ENCODE measurements around the gene ITGA8. TPM values are rescaled to one million over a fixed set of nuclear protein-coding genes. Genes with fewer than 3 reads are reported as not detected.
A peak's percentile ranks its signal among the peaks of the same experiment; 100 is the strongest.

The ITGA8 gene
- total and polyA plus RNA-seq, 9 of the 15 experiments (the other 6 are each of a cell fraction or from before 2014, with no cell fraction given): 0.01 to 0.07 (median 0.04) TPM; not detected in 5

DNA sequence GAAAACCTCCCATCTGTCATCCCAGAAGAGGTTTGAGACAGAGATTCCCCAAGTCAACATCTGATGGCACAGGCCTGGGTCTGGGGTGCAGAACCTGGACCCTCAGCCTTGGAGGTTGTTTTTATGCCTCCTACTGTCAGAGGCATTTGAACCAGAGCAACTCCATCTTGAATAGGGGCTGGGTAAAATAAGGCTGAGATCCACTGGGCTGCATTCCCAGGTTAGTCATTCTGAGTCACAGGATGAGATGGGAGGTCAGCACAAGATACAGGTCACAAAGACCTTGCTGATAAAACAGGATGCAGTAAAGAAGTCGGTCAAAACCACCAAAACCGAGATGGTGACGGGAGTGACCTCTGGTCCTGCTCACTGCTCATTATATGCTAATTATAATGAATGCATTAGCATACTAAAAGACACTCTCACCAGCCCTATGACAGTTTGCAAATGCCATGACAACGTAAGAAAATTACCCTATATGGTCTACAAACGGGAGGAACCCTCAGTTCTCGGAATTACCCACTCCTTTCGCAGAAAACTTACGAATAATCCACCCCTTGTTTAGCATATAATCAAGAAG lies 92.0 kb downstream of the ITGA8 start (continued):
- TF ChIP-seq, protein P1, sequence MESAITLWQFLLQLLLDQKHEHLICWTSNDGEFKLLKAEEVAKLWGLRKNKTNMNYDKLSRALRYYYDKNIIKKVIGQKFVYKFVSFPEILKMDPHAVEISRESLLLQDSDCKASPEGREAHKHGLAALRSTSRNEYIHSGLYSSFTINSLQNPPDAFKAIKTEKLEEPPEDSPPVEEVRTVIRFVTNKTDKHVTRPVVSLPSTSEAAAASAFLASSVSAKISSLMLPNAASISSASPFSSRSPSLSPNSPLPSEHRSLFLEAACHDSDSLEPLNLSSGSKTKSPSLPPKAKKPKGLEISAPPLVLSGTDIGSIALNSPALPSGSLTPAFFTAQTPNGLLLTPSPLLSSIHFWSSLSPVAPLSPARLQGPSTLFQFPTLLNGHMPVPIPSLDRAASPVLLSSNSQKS (CRISPR knock-in tag; IDR thresholded peaks at IDR 0.05): peak; percentile 95
- TF ChIP-seq, protein P2, sequence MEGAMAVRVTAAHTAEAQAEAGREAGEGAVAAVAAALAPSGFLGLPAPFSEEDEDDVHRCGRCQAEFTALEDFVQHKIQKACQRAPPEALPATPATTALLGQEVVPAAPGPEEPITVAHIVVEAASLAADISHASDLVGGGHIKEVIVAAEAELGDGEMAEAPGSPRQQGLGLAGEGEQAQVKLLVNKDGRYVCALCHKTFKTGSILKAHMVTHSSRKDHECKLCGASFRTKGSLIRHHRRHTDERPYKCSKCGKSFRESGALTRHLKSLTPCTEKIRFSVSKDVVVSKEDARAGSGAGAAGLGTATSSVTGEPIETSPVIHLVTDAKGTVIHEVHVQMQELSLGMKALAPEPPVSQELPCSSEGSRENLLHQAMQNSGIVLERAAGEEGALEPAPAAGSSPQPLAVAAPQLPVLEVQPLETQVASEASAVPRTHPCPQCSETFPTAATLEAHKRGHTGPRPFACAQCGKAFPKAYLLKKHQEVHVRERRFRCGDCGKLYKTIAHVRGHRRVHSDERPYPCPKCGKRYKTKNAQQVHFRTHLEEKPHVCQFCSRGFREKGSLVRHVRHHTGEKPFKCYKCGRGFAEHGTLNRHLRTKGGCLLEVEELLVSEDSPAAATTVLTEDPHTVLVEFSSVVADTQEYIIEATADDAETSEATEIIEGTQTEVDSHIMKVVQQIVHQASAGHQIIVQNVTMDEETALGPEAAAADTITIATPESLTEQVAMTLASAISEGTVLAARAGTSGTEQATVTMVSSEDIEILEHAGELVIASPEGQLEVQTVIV (CRISPR knock-in tag; IDR thresholded peaks at IDR 0.05; ENCODE audit: borderline replicate concordance): no peak
- TF ChIP-seq CTBP1 (IDR thresholded peaks at IDR 0.05; ENCODE audit: borderline replicate concordance): peak; percentile 79
- TF ChIP-seq, protein P3, sequence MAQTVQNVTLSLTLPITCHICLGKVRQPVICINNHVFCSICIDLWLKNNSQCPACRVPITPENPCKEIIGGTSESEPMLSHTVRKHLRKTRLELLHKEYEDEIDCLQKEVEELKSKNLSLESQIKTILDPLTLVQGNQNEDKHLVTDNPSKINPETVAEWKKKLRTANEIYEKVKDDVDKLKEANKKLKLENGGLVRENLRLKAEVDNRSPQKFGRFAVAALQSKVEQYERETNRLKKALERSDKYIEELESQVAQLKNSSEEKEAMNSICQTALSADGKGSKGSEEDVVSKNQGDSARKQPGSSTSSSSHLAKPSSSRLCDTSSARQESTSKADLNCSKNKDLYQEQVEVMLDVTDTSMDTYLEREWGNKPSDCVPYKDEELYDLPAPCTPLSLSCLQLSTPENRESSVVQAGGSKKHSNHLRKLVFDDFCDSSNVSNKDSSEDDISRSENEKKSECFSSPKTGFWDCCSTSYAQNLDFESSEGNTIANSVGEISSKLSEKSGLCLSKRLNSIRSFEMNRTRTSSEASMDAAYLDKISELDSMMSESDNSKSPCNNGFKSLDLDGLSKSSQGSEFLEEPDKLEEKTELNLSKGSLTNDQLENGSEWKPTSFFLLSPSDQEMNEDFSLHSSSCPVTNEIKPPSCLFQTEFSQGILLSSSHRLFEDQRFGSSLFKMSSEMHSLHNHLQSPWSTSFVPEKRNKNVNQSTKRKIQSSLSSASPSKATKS (CRISPR knock-in tag; IDR thresholded peaks at IDR 0.05): 0 out of 2 replicates have a peak, but pooled peaks have one; percentile 84
- TF ChIP-seq, protein P4, sequence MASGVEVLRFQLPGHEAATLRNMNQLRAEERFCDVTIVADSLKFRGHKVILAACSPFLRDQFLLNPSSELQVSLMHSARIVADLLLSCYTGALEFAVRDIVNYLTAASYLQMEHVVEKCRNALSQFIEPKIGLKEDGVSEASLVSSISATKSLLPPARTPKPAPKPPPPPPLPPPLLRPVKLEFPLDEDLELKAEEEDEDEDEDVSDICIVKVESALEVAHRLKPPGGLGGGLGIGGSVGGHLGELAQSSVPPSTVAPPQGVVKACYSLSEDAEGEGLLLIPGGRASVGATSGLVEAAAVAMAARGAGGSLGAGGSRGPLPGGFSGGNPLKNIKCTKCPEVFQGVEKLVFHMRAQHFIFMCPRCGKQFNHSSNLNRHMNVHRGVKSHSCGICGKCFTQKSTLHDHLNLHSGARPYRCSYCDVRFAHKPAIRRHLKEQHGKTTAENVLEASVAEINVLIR (CRISPR knock-in tag; IDR thresholded peaks at IDR 0.05): peak; percentile 93
- no peak for TF ChIP-seq EHMT2 (IDR thresholded peaks at IDR 0.05)
- TF ChIP-seq POLR2AphosphoS5 (IDR thresholded peaks at IDR 0.05; ENCODE audit: control insufficient read depth, insufficient read depth, low read depth, low read length): no peak
- no peak for TF ChIP-seq NFATC3 (IDR thresholded peaks at IDR 0.05)
- TF ChIP-seq HMG20A (CRISPR knock-in tag; conservative IDR thresholded peaks at IDR 0.05): peak; percentile 69; the same call in 1 of the 2 replicates
- TF ChIP-seq ZNF184 (CRISPR knock-in tag; IDR thresholded peaks at IDR 0.05): no peak
- TF ChIP-seq, protein P5, sequence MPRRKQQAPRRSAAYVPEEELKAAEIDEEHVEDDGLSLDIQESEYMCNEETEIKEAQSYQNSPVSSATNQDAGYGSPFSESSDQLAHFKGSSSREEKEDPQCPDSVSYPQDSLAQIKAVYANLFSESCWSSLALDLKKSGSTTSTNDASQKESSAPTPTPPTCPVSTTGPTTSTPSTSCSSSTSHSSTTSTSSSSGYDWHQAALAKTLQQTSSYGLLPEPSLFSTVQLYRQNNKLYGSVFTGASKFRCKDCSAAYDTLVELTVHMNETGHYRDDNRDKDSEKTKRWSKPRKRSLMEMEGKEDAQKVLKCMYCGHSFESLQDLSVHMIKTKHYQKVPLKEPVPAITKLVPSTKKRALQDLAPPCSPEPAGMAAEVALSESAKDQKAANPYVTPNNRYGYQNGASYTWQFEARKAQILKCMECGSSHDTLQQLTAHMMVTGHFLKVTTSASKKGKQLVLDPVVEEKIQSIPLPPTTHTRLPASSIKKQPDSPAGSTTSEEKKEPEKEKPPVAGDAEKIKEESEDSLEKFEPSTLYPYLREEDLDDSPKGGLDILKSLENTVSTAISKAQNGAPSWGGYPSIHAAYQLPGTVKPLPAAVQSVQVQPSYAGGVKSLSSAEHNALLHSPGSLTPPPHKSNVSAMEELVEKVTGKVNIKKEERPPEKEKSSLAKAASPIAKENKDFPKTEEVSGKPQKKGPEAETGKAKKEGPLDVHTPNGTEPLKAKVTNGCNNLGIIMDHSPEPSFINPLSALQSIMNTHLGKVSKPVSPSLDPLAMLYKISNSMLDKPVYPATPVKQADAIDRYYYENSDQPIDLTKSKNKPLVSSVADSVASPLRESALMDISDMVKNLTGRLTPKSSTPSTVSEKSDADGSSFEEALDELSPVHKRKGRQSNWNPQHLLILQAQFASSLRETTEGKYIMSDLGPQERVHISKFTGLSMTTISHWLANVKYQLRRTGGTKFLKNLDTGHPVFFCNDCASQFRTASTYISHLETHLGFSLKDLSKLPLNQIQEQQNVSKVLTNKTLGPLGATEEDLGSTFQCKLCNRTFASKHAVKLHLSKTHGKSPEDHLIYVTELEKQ (CRISPR knock-in tag; IDR thresholded peaks at IDR 0.05): peak; percentile 96
- TF ChIP-seq, protein P6, sequence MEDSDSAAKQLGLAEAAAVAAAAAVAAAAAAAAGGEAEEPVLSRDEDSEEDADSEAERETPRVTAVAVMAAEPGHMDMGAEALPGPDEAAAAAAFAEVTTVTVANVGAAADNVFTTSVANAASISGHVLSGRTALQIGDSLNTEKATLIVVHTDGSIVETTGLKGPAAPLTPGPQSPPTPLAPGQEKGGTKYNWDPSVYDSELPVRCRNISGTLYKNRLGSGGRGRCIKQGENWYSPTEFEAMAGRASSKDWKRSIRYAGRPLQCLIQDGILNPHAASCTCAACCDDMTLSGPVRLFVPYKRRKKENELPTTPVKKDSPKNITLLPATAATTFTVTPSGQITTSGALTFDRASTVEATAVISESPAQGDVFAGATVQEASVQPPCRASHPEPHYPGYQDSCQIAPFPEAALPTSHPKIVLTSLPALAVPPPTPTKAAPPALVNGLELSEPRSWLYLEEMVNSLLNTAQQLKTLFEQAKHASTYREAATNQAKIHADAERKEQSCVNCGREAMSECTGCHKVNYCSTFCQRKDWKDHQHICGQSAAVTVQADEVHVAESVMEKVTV (CRISPR knock-in tag; IDR thresholded peaks at IDR 0.05): peak; percentile 91
- TF ChIP-seq ZNF197 (CRISPR knock-in tag; IDR thresholded peaks at IDR 0.05; ENCODE audit: low read depth): peak; percentile 94
